Mesenchymal stem cell (in vitro differentiated cells and primary cell): ENCODE measurements around the gene ATG4C.

Source experiments
- DNase-seq: peaks from one replicate; pipeline ENCODE4 v3.0.0-alpha.2; 2013
- H2AFZ ChIP-seq: one replicate; pipeline ENCODE4 v1.6.1; 2013; ENCODE audit warnings: low read depth, mild to moderate bottlenecking, control low read depth, inconsistent platforms, low read length, moderate library complexity
- H2AK5ac ChIP-seq: 2 replicates; pipeline ENCODE4 v1.6.1; 2013; ENCODE audit warnings: low read length, moderate library complexity, mild to moderate bottlenecking, inconsistent platforms; ENCODE audit not compliant: severe bottlenecking
- H2BK120ac ChIP-seq: one replicate; pipeline ENCODE4 v1.6.1; 2013; ENCODE audit warnings: low read depth, mild to moderate bottlenecking, inconsistent platforms, low read length, moderate library complexity
- H2BK12ac ChIP-seq, 2 experiments: one replicate each; pipeline ENCODE4 v1.6.1; 2013; ENCODE audit warnings: inconsistent platforms in 2 of 2, low read length in 2 of 2, mild to moderate bottlenecking in 2 of 2, moderate library complexity in 2 of 2, control low read depth in 1 of 2
- H2BK15ac ChIP-seq: one replicate; pipeline ENCODE4 v1.6.1; 2013; ENCODE audit warnings: mild to moderate bottlenecking, low read depth, inconsistent platforms; ENCODE audit not compliant: poor library complexity, severe bottlenecking
- H2BK5ac ChIP-seq: 2 replicates; pipeline ENCODE4 v1.6.1; 2013; ENCODE audit warnings: low read depth, mild to moderate bottlenecking, low read length, control low read depth, inconsistent platforms; ENCODE audit not compliant: poor library complexity, severe bottlenecking
- H3K14ac ChIP-seq, 2 experiments: one replicate each; pipeline ENCODE4 v1.6.1; 2013; ENCODE audit warnings: inconsistent platforms in 2 of 2, low read length in 2 of 2, control low read depth in 1 of 2, mild to moderate bottlenecking in 1 of 2, moderate library complexity in 1 of 2
- H3K18ac ChIP-seq, 2 experiments: one replicate each; pipeline ENCODE4 v1.6.1; 2013; ENCODE audit warnings: inconsistent platforms in 2 of 2, low read length in 2 of 2, control low read depth in 1 of 2, low read depth in 1 of 2, mild to moderate bottlenecking in 1 of 2
- H3K23ac ChIP-seq, 2 experiments: one replicate each; pipeline ENCODE4 v1.6.1; 2013; ENCODE audit warnings: inconsistent platforms in 2 of 2, low read length in 2 of 2, mild to moderate bottlenecking in 2 of 2, moderate library complexity in 2 of 2, control low read depth in 1 of 2
- H3K27ac ChIP-seq: 2 replicates; pipeline ENCODE4 v1.5.1; 2013; ENCODE audit warnings: mild to moderate bottlenecking, moderate library complexity, low read length, control low read depth, inconsistent platforms; ENCODE audit not compliant: poor library complexity, severe bottlenecking
- H3K27me3 ChIP-seq, 2 experiments: 2 replicates each; pipeline versions ENCODE4 v1.6.1 to v1.7.0; 2013; ENCODE audit warnings: low read length in 2 of 2, mild to moderate bottlenecking in 2 of 2, moderate library complexity in 2 of 2, control low read depth in 1 of 2, inconsistent platforms in 1 of 2; ENCODE audit not compliant: control insufficient read depth in 1 of 2, insufficient read depth in 1 of 2
- H3K36me3 ChIP-seq, 2 experiments: 2 replicates each; pipeline versions ENCODE4 v1.6.1 to v1.7.0; 2013; ENCODE audit warnings: low read length in 2 of 2, control low read depth in 1 of 2, inconsistent platforms in 1 of 2, low read depth in 1 of 2, mild to moderate bottlenecking in 1 of 2; ENCODE audit not compliant: insufficient read depth in 2 of 2, control insufficient read depth in 1 of 2
- H3K4ac ChIP-seq, 2 experiments: one replicate each; pipeline ENCODE4 v1.6.1; 2013; ENCODE audit warnings: inconsistent platforms in 2 of 2, low read length in 2 of 2, mild to moderate bottlenecking in 2 of 2, moderate library complexity in 2 of 2, control low read depth in 1 of 2, low read depth in 1 of 2
- H3K4me1 ChIP-seq: 2 replicates; pipeline ENCODE4 v1.6.1; 2013; ENCODE audit warnings: low read depth, low read length, control low read depth; ENCODE audit not compliant: control insufficient read depth, insufficient read depth
- H3K4me2 ChIP-seq: 2 replicates; pipeline ENCODE4 v1.6.1; 2013; ENCODE audit warnings: low read length, mild to moderate bottlenecking, inconsistent platforms; ENCODE audit not compliant: poor library complexity, severe bottlenecking
- H3K4me3 ChIP-seq, 2 experiments: 2 replicates each; pipeline versions ENCODE4 v1.5.1 to v1.7.0; 2013; ENCODE audit warnings: low read length in 2 of 2, mild to moderate bottlenecking in 2 of 2, control low read depth in 1 of 2, low read depth in 1 of 2; ENCODE audit not compliant: insufficient read depth in 1 of 2
- H3K79me1 ChIP-seq: replicated peaks from 2 replicates; pipeline ENCODE4 v1.6.1; 2013; ENCODE audit warnings: mild to moderate bottlenecking, control low read depth, low read length, inconsistent platforms; ENCODE audit not compliant: poor library complexity, severe bottlenecking
- H3K9ac ChIP-seq: 2 replicates; pipeline ENCODE4 v1.7.0; 2013; ENCODE audit warnings: mild to moderate bottlenecking, low read length, moderate library complexity
- H3K9me3 ChIP-seq: 2 replicates; pipeline ENCODE4 v1.7.0; 2013; ENCODE audit warnings: mild to moderate bottlenecking, low read length; ENCODE audit not compliant: control insufficient read depth
- H4K8ac ChIP-seq: one replicate; pipeline ENCODE4 v1.6.1; 2013; ENCODE audit warnings: inconsistent platforms, mild to moderate bottlenecking, low read length, moderate library complexity
- H4K91ac ChIP-seq: one replicate; pipeline ENCODE4 v1.6.1; 2013; ENCODE audit warnings: mild to moderate bottlenecking, low read length, inconsistent platforms
- WGBS: methylation state at CpG from one replicate; pipeline ENCODE4 v1.1.7; 2013; ENCODE audit warnings: mixed read lengths; 5-methylcytosine and 5-hydroxymethylcytosine counted together

The ATG4C gene

DNA sequence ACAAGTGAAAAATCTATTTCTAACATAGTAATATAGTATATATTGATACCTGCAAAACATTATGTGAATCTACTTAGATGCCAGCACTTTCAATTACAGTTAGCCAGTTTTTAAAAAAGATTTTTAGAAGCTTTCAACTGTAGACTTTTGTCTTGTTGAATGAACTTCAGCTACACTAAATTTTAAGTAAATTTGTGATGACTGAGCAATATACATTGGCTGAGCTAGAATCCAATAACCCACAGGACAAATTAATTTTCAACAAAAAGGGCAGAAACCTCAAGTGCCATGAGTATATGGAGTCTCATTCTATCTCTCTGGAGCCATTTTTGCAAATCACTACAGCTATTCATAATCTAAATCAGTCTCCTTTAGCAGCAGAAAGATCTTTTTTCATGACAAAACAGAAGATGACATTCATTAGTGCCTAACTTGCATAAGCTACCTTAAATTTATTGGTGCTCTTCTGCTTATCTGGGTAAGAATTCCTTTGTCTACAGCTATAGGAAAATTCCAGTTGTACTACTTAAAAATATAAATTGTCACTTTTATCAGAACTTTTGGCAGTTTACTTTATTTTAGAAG lies 100.3 kb downstream of the ATG4C start:
- Histone ChIP-seq H2BK12ac (no peak overlapping the region), H3K4me3 (no peak overlapping the region)

DNA sequence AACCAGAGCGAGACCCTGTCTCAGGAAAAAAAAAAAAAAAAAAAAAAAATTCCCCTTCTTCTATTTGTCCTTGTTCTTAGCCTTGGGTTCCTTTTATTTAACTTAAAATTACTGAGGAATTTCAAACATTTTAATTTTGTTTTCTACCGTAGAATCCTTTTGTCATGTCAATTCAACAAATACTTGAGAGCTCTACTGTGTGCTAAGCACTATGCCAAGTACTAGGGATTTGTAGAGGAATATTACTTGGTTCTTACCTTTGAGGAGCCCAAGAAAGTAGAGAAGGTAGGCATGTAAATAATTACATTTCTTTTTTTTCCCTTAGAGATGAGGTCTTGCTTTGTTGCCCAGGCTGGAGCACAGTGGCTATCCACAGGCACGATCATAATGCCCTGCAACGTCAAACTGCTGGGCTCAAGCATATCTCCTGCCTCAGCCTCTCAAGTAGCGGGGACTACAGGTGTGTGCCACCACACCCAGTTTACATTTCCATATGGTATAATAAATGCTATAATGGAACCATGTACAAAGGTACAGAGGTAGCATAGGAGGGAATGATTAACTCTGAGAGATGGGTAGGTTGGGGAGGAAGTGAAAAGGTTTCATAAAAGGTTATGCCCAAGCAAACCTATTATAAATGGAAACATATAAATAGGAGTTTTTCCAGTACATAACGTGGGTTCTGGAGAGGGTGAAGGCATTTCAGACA lies 104.0 kb downstream of the ATG4C start:
- Histone ChIP-seq H2AFZ (no peak overlapping the region), H3K4me1 (no peaks in the 10 kb centered on the region), H3K4ac (no peak overlapping the region), H2BK120ac (no peak overlapping the region), H4K8ac (no peak overlapping the region), H2BK15ac (no peak overlapping the region), H2BK12ac (no peak overlapping the region), H3K14ac (no peak overlapping the region), H4K91ac (no peak overlapping the region), H2AK5ac (no peak overlapping the region), H3K9ac (no peak overlapping the region), H3K27me3 (peaks cover 8 to 15% of the 10 kb centered on the region in 2 experiments), H3K27ac (no peak overlapping the region), H3K23ac (no peak overlapping the region), H3K4me2 (no peak overlapping the region), H3K18ac (no peak overlapping the region), H3K4me3 (no peak overlapping the region), H2BK5ac (no peak overlapping the region), H3K9me3 (no peaks in the 10 kb centered on the region), H3K36me3 (no peaks in the 10 kb centered on the region), H3K79me1 (no peaks in the 10 kb centered on the region)
- 72% methylated on average over 3 of the region's 6 CpGs for WGBS
- no peak for DNase-seq

More for the DNA sequence above, 100.3 kb downstream of the ATG4C start:
- Histone ChIP-seq H4K8ac (no peak overlapping the region), H3K27me3 (peaks cover 5 to 9% of the 10 kb centered on the region in 2 experiments), H3K18ac (no peak overlapping the region), H3K23ac (no peak overlapping the region), H3K14ac (no peak overlapping the region), H4K91ac (no peak overlapping the region), H3K4ac (no peak overlapping the region), H2AFZ (no peak overlapping the region), H3K9ac (no peak overlapping the region), H3K9me3 (peaks cover 9% of the 10 kb centered on the region), H2BK5ac (no peak overlapping the region), H3K4me2 (no peak overlapping the region), H2AK5ac (no peak overlapping the region), H2BK15ac (no peak overlapping the region), H3K4me1 (no peaks in the 10 kb centered on the region), H2BK120ac (no peak overlapping the region), H3K79me1 (no peaks in the 10 kb centered on the region), H3K27ac (no peak overlapping the region), H3K36me3 (no peaks in the 10 kb centered on the region)
- DNase-seq: no peak

DNA sequence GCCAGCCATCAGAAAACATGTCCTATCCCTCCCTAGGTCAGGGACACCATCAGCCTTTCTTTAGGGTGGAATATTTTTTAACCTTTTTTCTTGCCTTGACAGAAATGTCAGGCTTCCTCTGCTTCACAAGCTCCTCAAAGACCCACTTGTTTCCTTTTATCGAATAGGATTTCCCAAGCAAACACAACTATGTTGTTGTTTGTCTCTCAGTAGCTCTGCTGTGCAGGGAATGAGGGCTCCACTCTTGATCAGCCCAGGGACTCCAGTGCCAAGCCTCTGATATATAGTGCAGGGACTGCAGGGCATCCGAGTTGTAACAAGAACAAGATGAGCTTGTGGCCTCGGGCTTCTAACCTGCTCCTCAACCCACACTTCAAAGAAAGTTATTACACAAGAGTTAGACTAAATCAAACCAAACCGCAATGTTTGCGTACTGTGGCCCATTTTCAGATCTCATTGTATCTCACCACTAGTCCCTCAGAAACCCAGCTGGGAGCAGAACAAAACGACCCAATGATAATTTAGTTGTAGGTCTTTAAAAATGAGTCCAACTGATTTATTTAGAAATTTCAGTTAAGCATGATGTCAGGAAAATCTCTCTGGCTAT lies 108.1 kb downstream of the ATG4C start:
- Histone ChIP-seq H3K14ac (no peak overlapping the region), H4K8ac (no peak overlapping the region), H3K79me1 (no peaks in the 10 kb centered on the region), H2BK120ac (no peak overlapping the region), H3K18ac (no peak overlapping the region), H2BK15ac (no peak overlapping the region), H3K4ac (no peak overlapping the region), H2BK12ac (no peak overlapping the region), H4K91ac (no peak overlapping the region), H2AK5ac (no peak overlapping the region), H3K27me3 (peaks cover 9 to 10% of the 10 kb centered on the region in 2 experiments), H3K4me2 (no peak overlapping the region), H3K4me3 (no peak overlapping the region), H2AFZ (no peak overlapping the region), H3K27ac (no peak overlapping the region), H3K9me3 (no peaks in the 10 kb centered on the region), H3K36me3 (no peaks in the 10 kb centered on the region), H3K9ac (no peak overlapping the region), H3K23ac (no peak overlapping the region), H2BK5ac (no peak overlapping the region), H3K4me1 (no peaks in the 10 kb centered on the region)
- 85% methylated on average over 4 of the region's 6 CpGs for WGBS
- no peak for DNase-seq

DNA sequence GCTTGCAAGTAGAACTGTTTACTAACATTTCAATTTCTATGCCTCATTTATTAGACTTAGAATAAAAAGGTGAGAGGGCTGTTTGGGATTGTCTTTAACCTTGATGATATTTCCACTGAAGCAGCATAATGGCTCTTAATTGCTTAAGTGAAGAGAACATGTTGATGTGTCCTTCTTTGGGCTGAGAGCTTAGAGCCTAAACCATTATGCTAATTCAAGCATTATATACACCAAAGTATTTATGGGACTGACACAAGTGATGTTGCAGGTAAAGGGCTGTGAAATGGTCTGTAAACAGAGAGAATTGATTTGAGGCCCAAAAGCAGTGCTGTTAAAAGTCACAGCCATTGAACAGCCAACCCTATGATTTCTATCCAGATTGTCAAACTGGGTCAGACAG lies 113.9 kb downstream of the ATG4C start:
- Histone ChIP-seq H3K4me1 (no peaks in the 10 kb centered on the region), H4K8ac (no peak overlapping the region), H2BK5ac (no peak overlapping the region), H3K27ac (no peak overlapping the region), H3K23ac (no peak overlapping the region), H2BK15ac (no peak overlapping the region), H3K9me3 (no peaks in the 10 kb centered on the region), H3K79me1 (no peaks in the 10 kb centered on the region), H3K27me3 (peaks cover 0 to 12% of the 10 kb centered on the region in 2 experiments), H3K9ac (no peak overlapping the region), H2BK12ac (no peak overlapping the region), H2AFZ (no peak overlapping the region), H2BK120ac (no peak overlapping the region), H3K36me3 (no peaks in the 10 kb centered on the region), H2AK5ac (no peak overlapping the region), H3K4ac (no peak overlapping the region), H3K18ac (no peak overlapping the region), H3K4me2 (no peak overlapping the region), H4K91ac (no peak overlapping the region), H3K14ac (no peak overlapping the region), H3K4me3 (no peak overlapping the region)
- no peak for DNase-seq
